Activated CD4-positive, alpha-beta memory T cell treated with anti-CD3 and anti-CD28 coated beads, Interleukin-2, amount 10 ng/mL, durations not matched to agents 7 days and 5 days (primary cell): ENCODE measurements around the gene CALML3. TPM values are rescaled to one million over a fixed set of nuclear protein-coding genes. Genes with fewer than 3 reads are reported as not detected.

Experiments
- CTCF ChIA-PET: fragments of 350-600 bp; sonication (Branson Sonifier 250); formaldehyde crosslinking; loops from one replicate; lab custom pipeline; 2021; ENCODE audit warnings: antibody characterized with exemption, inconsistent platforms; lab: Charles Lee
- POLR2A ChIA-PET: fragments of 350-600 bp; sonication (Branson Sonifier 250); formaldehyde crosslinking; loops from one replicate; lab custom pipeline; 2021; ENCODE audit warnings: antibody characterized with exemption; lab: Charles Lee
- DNase-seq: peaks from one replicate; pipeline ENCODE4 v3.0.0-alpha.2; 2020
- H3K27ac Mint-ChIP-seq: one replicate; pipeline ENCODE4 v1.8.0; 2021; ENCODE audit warnings: mild to moderate bottlenecking, mixed read lengths
- H3K27me3 Mint-ChIP-seq: one replicate; pipeline ENCODE4 v1.8.0; 2021; ENCODE audit warnings: mixed read lengths
- H3K36me3 Mint-ChIP-seq: one replicate; pipeline ENCODE4 v1.8.0; 2021; ENCODE audit warnings: low read depth, mixed read lengths
- H3K4me1 Mint-ChIP-seq: one replicate; pipeline ENCODE4 v1.8.0; 2021; ENCODE audit warnings: mixed read lengths
- H3K4me3 Mint-ChIP-seq: one replicate; pipeline ENCODE4 v1.8.0; 2021; ENCODE audit warnings: mild to moderate bottlenecking, mixed read lengths
- H3K9me3 Mint-ChIP-seq: one replicate; pipeline ENCODE4 v1.8.0; 2021; ENCODE audit warnings: mixed read lengths
- total RNA-seq, 2 experiments: library from RNA; stranded (reverse); gene quantifications; one replicate each; pipeline ENCODE4 v1.2.3, GENCODE V29; 2021

Gene CALML3
- total RNA-seq, 2 experiments from 2014 or later, result not detected

DNA sequence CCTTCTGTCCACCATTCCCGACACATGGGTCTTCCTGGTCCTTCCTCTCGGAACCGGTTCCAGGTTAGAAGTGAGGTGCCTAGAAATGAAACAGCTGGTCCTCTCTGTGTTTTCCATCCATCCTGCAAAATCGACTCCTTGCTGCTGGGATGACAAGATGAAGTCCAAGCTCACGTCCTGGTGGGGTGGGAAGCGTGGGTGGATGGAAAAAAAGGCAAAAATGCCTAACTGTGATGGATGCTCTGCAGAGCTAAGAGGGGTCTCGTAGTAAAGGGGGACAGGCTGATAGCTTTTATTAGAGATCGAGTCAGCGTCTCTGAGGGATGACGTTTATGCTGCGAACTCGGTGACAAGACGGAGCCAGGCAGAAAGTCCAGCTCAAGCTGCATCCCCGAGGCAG lies 39.5 kb upstream of the CALML3 start:
- Mint-ChIP-seq H3K27me3 (peaks cover 2% of the 10 kb centered on the region), H3K27ac (no peak overlapping the region), H3K4me1 (no peaks in the 10 kb centered on the region), H3K4me3 (no peak overlapping the region), H3K9me3 (no peaks in the 10 kb centered on the region), H3K36me3 (no peaks in the 10 kb centered on the region)
- ChIA-PET CTCF (no interaction called here), POLR2A (no interaction called here)
- DNase-seq, result no peak

DNA sequence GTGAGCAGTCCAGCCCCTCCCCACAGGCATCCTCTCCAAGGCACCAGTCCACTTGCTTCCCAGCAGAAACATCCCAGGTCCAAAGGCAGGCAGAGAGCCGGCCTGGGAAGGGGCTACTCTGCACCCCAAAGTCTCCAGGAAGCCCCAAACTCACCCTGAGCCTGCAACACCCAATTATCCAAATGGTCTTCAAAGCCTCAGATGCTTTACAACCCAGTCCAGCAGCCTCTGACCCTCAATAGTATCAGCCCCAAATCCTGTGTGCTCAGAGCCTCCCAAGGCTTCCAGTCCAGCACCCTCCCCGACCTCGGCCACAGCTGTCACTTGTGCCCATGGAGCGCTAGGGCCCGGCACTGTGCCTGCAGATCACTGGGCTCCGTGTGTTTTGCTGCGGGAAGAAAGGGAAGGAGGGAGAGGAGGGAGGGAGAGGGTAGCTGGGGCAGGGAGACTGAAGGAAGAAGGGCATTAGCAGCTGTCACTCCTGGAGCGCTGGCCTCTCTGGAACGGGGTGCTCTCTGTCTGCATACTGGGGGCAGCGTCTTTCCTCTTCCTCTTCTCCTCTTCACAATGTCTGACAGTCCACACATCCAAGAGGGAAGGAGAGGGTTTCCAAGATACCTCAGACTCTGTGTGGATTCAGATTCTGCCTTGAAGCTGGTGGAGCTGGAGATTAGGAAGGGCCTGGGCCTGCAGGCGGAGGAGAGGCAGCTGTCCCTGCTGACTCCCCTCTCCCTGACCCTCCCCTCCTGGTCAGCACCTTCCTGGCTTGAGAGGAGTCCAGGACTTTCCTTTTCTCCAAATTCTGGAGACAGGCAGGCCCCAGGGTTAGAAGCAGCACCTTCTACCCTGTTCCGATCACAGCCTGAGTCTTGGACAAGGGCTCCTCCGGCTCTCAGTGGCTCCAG lies 38.6 kb upstream of the CALML3 start:
- H3K4me3 Mint-ChIP-seq, result no peak overlapping the region
- CTCF ChIA-PET, result no interaction called here

DNA sequence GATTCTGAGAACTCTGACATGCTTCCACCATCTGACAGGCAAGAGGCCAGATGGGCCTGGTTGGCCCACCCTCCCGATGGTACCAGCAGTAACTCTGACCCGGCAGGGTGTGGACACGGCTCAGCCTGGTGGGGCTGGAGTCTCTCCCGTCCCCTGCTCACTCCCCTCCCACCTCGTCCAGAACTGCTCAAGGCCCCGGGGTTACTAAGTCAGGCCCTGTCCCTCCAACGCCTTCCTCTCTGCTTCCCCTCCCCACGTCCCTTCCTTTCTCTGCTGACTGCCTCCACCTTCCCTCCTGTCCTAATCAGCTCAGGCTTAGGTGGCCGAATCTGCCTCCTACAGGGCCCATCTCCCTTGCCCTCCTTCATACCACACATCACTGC lies 37.9 kb upstream of the CALML3 start:
- Mint-ChIP-seq H3K27me3 (peaks cover 2% of the 10 kb centered on the region), H3K9me3 (peaks cover 3% of the 10 kb centered on the region), H3K4me1 (no peaks in the 10 kb centered on the region), H3K4me3 (no peak overlapping the region), H3K27ac (no peak overlapping the region), H3K36me3 (no peaks in the 10 kb centered on the region)
- CTCF ChIA-PET, result no interaction called here
- POLR2A ChIA-PET, result no interaction called here
- no peak for DNase-seq

More for the DNA sequence above, 38.6 kb upstream of the CALML3 start:
- H3K36me3 Mint-ChIP-seq, result no peaks in the 10 kb centered on the region
- H3K9me3 Mint-ChIP-seq, result no peaks in the 10 kb centered on the region
- no peaks in the 10 kb centered on the region for H3K4me1 Mint-ChIP-seq
- no peak for DNase-seq
- H3K27ac Mint-ChIP-seq, result no peak overlapping the region
- H3K27me3 Mint-ChIP-seq, result peaks cover 2% of the 10 kb centered on the region
- POLR2A ChIA-PET, result no interaction called here

DNA sequence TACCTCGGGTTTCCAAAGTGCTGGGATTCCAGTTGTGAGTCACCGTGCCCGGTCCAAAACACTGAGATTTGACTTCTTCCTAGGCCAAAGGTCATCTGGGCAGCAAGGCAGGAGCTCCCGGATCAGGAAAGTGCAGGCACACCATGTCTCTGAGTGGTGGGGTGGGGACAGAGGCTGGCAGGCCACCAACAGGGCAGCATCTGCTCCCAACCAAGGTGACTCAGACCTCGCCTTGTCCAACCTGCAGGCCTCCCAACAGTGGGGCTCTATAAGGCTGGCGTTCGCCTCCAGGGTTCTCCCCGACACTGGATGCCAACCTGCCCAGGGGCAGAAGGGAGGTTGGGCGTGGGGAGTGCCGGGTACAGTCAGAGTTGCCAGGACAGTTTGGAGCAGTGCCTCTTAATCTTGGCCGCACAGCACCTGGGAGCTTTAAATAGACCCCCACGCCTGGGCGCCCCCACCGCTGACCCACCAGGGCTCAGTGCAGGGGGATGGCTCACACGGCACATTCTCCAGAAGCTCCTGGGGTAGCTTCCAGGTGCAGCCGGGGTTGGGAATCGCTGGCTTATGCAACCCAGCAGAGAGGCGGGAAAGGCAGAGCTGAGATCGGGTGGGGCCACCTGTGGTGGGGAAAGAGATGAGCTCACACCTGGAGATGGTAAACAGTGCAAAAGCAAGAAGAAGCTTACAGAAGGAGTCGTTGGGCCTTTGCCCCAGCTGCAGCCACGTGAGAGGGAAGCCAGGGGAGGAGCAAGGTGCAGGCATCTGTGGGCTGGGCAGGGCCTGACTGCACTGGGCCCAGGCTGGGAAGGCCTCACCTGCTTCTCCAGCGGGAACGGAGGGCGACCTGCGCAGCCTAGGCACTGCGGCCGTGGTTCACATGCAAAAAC lies 36.2 kb upstream of the CALML3 start:
- DNase-seq, result no peak
- H3K27me3 Mint-ChIP-seq, result peaks cover 2% of the 10 kb centered on the region
- ChIA-PET CTCF (interaction anchor here (0.6 kb wide), 1 partner anchor 54 kb away, joined by 4 read pairs; no protein-coding TSS in a partner anchor), POLR2A (no interaction called here)
- no peak overlapping the region for H3K4me3 Mint-ChIP-seq
- H3K9me3 Mint-ChIP-seq, result peaks cover 10% of the 10 kb centered on the region
- H3K27ac Mint-ChIP-seq, result no peak overlapping the region
- H3K36me3 Mint-ChIP-seq, result no peaks in the 10 kb centered on the region
- no peaks in the 10 kb centered on the region for H3K4me1 Mint-ChIP-seq

DNA sequence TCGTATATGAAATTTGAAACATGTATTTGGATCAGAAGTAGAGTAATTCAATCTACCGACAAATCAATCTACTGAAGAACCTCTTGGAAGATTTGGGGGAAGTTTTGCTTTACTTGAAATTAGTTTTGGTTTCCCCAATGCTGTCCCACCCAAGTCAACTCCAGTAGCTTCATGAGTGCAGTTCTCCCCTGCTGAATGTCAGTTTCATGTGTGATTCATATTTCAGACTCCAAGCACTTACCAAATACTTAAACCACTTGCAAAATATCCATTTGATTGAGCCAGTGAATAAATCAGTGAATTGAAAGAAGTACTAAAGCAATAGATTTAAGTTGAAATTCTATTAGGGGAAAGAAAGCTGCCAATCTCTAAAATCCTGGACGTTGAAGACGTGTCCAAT lies 34.7 kb upstream of the CALML3 start:
- Mint-ChIP-seq H3K4me1 (no peaks in the 10 kb centered on the region), H3K36me3 (no peaks in the 10 kb centered on the region), H3K9me3 (peaks cover 10% of the 10 kb centered on the region), H3K27ac (no peak overlapping the region), H3K27me3 (peaks cover 2% of the 10 kb centered on the region), H3K4me3 (no peak overlapping the region)
- ChIA-PET POLR2A (no interaction called here), CTCF (interaction anchor here (0.8 to 1.1 kb wide), 2 partner anchors 48 to 133 kb away, joined by 3 to 4 read pairs; no protein-coding TSS in a partner anchor)
- DNase-seq, result no peak

DNA sequence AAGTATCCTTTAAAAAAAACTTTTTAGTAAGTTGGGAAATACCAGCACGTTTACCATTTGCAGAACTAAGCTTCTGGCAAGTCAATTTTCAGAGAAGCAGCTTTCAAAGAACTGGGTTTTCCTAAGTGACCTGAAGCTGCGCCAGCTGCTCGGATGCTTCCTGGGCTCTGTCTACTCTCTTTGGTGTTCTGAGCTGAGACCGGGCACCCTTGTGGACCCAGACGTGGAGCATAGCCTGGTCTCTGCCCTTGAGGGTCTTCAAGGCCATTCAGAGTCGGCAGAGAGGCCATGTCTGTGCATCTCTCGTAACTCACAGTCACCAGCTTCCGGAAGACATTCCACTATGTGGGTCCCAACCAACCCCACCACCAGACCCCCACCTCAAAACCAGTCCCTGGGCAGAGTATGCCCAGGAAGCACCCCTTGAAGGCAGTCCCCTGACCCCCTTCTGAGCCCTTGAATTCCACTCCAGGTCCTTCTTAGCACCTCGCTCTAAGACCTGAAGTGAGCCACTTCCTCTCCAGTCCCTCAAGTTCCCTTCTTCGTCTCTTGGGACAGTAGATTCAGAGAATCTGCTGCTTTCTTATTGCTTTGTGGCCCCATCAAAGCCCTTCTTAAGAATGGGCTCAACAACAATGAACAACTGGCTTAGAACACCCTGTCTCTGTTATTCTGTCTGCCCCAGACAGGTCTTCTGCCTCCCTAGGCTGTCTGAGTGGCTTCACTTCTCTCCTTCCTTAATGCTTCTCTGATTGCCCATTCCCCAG lies 33.9 kb upstream of the CALML3 start:
- POLR2A ChIA-PET, result no interaction called here

DNA sequence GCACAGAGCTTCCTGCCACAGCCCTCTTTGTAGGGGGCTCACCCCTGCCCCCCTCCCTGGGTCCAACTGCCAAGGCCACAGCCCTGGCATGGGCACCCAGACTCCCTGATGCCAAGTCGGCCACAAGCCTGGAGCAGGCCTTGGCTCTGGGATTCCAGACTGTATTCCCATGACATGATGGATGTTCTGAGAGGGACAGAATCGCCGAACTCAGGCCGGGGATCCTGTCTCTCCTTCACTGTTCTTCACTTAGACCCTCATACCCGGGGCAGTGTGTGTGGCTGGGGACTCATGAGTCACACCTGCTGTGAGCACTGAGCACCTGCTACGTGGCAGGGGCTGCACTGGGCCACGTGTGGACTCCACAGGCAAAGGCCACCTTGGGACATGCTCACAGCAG lies 33.3 kb upstream of the CALML3 start:
- CTCF ChIA-PET, result no interaction called here
- Mint-ChIP-seq H3K4me1 (no peaks in the 10 kb centered on the region), H3K9me3 (peaks cover 10% of the 10 kb centered on the region), H3K4me3 (no peak overlapping the region), H3K27me3 (peaks cover 2% of the 10 kb centered on the region), H3K36me3 (no peaks in the 10 kb centered on the region), H3K27ac (no peak overlapping the region)
- POLR2A ChIA-PET, result no interaction called here
- DNase-seq, result no peak

More for the DNA sequence above, 33.9 kb upstream of the CALML3 start:
- no peak for DNase-seq
- no peaks in the 10 kb centered on the region for H3K36me3 Mint-ChIP-seq
- H3K4me3 Mint-ChIP-seq, result no peak overlapping the region
- H3K27ac Mint-ChIP-seq, result no peak overlapping the region
- CTCF ChIA-PET, result interaction anchor here (0.8 to 1.1 kb wide), 2 partner anchors 48 to 132 kb away, joined by 3 to 4 read pairs; no protein-coding TSS in a partner anchor
- H3K9me3 Mint-ChIP-seq, result peaks cover 10% of the 10 kb centered on the region
- H3K27me3 Mint-ChIP-seq, result peaks cover 2% of the 10 kb centered on the region
- H3K4me1 Mint-ChIP-seq, result no peaks in the 10 kb centered on the region

DNA sequence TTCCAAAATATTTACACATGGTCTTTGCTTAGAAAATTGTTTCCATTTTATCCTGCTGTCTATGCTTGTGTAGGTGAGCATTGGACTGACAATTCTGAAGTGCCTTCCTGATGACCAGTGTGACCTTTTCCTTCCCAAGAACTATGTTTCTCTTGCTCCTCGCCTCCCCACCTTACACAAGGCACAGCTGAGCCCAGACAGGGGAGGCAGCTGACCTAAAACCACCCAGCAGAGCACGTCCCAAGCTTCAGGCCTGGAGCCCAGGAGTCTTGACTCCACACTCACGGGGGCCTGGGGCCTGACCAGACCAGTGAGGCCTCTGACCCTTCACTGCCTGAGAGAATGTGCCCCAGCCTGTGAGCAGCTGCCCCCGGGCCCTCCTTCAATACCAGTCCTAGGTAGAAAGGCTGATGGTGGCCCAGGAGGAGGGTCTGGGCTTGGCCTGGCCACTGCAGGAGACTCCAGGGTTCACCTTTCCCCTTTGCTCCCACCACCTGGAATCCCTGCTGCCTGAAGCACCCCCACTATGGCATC lies 32.4 kb upstream of the CALML3 start:
- DNase-seq, result no peak
- H3K27me3 Mint-ChIP-seq, result no peaks in the 10 kb centered on the region
- H3K4me1 Mint-ChIP-seq, result no peaks in the 10 kb centered on the region
- no peak overlapping the region for H3K27ac Mint-ChIP-seq
- ChIA-PET POLR2A (no interaction called here), CTCF (no interaction called here)
- no peak overlapping the region for H3K4me3 Mint-ChIP-seq
- H3K36me3 Mint-ChIP-seq, result no peaks in the 10 kb centered on the region
- peaks cover 10% of the 10 kb centered on the region for H3K9me3 Mint-ChIP-seq

DNA sequence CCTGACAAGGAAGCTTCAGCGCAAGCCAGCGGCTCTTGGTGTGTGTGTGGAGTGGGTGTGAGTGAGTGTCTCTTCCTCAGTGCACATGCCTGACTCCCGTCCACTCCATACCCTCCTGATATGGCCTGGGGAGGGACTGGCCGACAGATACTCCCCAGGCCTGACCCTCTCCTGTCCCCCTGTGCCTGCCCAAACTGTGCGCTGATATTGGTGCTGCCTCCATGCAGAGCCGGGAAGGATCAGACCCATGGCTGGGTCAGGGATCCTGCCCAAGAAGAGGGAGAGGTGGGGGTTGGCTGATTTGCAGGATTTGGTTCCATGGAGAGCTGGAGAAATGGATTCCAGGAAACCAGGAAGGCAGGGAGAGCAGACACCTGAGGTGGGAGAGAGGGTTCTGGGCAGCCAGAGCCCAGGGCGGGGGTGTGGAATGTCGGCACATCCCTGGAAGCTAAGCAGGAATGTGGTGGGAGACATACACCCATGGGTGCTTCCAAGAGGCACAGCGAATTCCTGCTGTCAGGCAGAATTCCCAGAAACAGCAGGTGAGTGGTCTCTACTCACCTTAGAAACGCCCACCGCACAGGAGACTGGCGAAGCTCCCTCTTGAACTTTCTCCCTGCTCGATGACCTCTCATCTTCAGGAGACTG lies 31.7 kb upstream of the CALML3 start:
- POLR2A ChIA-PET, result no interaction called here
- Mint-ChIP-seq H3K4me1 (no peaks in the 10 kb centered on the region), H3K4me3 (no peak overlapping the region), H3K36me3 (no peaks in the 10 kb centered on the region), H3K27ac (no peak overlapping the region), H3K9me3 (peaks cover 10% of the 10 kb centered on the region), H3K27me3 (no peaks in the 10 kb centered on the region)
- CTCF ChIA-PET, result no interaction called here
- no peak for DNase-seq

DNA sequence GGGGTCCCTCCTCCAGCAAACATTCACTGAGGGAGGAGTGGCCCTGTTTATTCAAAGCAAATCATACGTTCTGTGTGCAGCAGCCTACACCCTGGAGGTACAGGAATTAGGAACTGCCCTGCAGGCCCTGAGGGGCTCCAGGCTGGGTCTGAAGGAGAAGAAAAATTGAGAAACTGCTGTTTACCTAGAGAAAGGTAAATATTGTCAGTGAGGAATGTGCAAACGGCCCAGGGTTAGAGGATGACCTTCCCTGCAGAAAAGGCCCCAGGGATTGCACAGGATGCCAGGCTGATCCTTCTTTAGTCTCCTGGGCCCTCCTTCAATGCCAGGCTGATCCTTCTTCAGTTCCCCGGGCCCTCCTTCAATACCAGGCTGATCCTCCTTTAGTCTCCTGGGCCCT lies 31.1 kb upstream of the CALML3 start:
- Mint-ChIP-seq H3K9me3 (peaks cover 10% of the 10 kb centered on the region), H3K27me3 (no peaks in the 10 kb centered on the region), H3K36me3 (no peaks in the 10 kb centered on the region), H3K4me1 (no peaks in the 10 kb centered on the region), H3K4me3 (no peak overlapping the region), H3K27ac (no peak overlapping the region)
- ChIA-PET POLR2A (no interaction called here), CTCF (no interaction called here)
- DNase-seq, result no peak

DNA sequence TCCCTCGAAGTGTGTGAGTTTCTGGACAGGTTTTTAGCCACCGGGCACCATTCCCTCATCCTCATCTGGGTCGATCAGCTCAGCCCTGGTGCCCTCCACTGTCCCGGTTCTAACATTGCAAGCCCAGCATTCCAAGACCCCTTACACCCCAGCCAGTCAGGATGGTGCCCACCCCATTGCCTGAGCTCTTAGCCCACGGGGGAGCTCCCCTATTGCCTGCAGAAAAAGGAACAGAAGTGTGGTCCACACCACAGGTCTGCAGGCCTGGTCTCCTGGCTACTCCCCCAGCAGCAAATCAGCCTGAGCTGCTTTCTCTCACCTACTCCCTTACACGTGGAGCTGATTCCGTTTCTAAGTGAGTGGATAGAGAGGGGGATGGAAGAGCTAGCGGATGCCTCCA lies 30.1 kb upstream of the CALML3 start:
- ChIA-PET POLR2A (no interaction called here), CTCF (interaction anchor here (1.2 kb wide), 1 partner anchor 645 kb away, joined by 3 read pairs; no protein-coding TSS in a partner anchor)
- Mint-ChIP-seq H3K9me3 (peaks cover 10% of the 10 kb centered on the region), H3K36me3 (no peaks in the 10 kb centered on the region), H3K4me1 (no peaks in the 10 kb centered on the region), H3K4me3 (no peak overlapping the region), H3K27me3 (no peaks in the 10 kb centered on the region), H3K27ac (no peak overlapping the region)
- no peak for DNase-seq
